Stimulated activated CD4-positive, alpha-beta T cell treated with anti-CD3 and anti-CD28 coated beads, Interleukin-2, amount 100 ng/mL, for 24 hours (primary cell): ENCODE data around the gene UBL3.

Experiments used
- DNase-seq, 2 donors: peaks; one replicate each; pipeline ENCODE4 v3.0.0-alpha.2; 2020

UBL3 gene

GRCh38 chr13:29850213-29850898 lies at the start of gene UBL3:
TSS of gene UBL3 (minus strand) at chr13:29850617. CDS start at chr13:29849538, 1,079 bp downstream.
- peak; percentile 90 to 93 for DNase-seq

DNA sequence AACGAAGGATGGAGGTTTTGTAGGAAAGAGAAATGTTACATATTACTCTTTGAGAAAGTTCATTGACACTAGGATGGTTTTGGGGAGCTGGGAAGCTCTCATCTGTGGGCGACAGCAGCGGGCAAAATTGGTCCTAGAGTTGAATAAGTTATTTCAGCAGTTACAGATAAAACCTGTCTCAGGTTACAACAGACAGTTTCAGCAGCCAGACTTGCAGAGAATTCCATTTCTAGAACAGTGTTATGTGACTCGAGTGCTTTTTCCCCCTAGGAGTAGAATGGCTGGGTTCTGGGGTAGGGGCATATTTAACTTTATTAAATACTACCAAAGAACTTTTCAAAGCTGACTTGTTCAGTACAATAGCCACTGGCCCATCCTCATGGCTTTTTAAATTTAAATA lies 46.7 kb upstream of the UBL3 start:
- DNase-seq = no peak

GRCh38 chr13:29893438-29893837 lies 43.0 kb upstream of the UBL3 start:
- no peak for DNase-seq

- no peak for DNase-seq
Observed at GRCh38 chr13:29892151-29892550, 41.7 kb upstream of the UBL3 start.

DNA sequence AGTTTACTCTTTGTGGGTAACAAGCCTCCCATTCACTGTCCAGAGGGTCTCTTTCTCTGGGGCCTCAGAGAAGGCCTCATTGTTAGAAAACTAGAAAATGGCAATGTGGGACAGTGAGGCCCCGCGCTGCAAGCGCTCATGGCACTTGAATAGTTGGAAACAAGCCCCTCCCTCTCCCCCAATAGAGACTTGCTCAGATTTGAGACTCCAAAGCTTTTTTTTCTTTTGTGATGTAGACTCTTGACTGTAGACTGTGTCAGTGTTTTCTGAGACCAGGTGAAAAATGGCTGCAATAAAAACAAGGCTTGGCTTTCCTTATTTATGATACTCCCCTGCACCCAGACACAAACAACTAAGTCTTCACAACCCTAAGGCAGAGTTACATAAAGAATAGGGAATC lies 38.7 kb upstream of the UBL3 start:
- DNase-seq = no peak

DNA sequence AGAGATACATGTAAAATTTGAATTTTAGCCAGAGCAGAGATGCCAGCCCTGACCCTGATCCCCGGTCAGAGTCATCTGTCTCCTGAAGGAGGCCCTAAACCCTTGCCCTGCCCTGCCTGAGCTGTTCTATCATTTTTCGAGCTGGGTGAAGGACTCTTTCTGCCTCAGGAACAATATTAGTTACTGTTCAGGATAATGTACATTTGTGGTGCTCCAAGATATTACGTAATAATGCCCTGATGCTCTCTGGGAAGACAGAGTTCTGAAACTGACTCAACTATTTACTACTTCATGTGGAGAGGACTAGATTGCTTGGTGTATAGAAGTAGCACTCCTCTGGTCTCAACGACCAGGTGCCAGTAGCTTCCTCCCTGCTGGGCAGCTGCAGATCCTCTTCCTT lies 37.9 kb upstream of the UBL3 start:
- DNase-seq = no peak

DNA sequence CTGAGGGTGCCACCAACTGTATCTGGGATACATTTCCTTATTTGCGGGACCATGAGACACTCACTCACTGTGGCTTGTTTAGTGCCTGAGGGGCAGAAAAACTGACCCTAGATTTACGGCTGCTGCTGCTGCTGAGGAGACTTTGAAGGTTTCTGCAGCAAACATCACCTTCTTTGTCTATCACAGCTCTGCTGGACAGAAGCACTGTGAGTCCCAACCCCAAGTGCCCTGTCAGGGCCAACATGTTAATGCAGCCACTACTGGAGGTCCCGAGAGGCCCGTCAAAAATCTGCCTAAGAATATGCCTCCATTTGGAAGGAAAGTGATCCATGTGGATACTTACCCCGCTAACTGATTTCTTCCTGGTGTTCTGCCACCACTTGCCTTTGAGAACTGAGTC lies 37.3 kb upstream of the UBL3 start:
- no peak for DNase-seq

DNA sequence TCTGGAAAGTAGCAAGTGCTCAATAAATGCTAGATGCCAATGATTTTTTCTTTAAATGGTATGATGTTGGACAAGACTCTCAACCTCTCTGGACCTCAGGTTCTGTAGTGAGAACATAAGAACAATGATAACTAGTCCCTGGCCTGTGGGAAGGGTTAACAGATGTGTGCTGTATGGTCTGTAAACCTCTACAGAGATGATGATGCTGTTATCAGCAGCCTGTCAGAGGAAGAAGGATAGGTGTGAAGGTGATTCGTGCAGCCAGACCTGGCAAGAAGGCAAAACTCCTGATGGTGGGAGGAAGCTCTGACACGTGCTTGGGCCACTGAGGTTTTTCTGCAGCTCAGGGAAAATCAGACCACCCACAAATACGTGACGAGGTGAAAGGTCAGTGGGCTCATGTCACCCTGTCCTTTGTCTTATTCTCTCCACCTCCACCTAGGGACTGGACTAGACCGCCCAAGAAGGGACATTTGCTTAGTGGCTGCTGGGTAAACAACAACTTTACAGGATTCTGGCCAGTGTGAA lies 36.7 kb upstream of the UBL3 start:
- no peak for DNase-seq

DNA sequence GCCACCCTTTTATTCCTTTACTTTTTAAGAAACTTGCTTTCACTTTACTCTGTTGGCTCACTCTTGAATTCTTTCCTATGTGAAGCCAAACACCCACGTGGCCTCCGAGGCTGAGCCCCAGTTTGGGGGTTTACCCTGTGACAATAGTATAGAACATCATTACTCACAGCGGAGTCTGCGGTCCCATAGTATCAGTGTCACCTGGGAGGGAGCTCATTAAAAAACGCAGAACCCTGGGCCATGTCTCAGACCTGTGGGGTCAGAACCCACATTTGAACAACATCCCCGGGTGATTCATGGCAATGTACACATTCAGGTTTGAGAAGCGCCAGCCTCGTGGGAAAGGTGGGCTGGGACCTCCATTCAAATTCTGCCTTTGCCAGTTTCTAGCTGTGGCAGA lies 36.0 kb upstream of the UBL3 start:
- peak; percentile 39 to 50 for DNase-seq

DNA sequence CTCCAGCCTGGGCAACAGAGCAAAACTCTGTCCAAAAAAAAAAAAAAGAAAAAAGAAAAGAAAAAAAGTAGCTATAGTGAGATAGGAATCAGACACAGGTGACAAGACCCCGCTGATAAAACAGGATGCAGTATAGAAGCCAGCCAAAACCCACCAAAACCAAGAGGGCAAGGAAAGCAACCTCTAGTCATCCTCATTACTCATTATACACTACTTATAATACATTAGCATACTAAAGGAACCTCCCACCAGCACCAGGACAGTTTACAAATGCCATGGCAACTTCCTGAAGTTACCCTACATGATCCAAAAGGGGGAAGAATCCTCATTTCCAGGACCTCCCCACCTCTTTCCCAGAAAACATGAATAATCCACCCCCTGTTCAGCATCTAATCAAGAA lies 35.6 kb upstream of the UBL3 start:
- DNase-seq = no peak

- DNase-seq = no peak
Observed at GRCh38 chr13:29884671-29885430, 34.4 kb upstream of the UBL3 start.

DNA sequence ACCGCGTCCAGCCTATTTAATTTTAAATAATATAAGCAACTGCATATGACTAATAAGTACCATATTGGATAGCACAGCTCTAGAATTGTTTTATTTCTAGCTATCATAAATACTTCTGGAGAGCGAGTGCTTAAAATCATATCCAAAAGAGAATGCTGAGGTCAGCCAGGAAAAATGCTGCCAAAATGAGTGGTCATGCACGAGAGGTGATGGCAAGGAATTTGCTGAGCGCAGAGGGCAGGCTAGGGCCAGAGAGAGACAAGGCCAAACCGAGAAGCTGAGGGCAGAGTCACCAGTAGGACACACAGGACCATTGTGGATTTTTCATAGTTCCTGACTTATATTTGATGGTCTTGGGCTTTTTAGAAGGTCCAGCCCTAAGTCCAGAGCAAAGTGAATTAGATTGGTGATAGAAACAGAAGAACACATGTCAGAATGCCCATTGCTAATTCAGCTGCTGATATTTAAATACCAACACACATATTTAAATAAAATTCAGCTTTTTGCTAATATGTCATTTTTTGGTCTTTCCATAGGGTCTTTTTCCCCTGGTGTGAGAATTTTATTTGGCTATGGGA lies 33.6 kb upstream of the UBL3 start:
- DNase-seq = no peak

DNA sequence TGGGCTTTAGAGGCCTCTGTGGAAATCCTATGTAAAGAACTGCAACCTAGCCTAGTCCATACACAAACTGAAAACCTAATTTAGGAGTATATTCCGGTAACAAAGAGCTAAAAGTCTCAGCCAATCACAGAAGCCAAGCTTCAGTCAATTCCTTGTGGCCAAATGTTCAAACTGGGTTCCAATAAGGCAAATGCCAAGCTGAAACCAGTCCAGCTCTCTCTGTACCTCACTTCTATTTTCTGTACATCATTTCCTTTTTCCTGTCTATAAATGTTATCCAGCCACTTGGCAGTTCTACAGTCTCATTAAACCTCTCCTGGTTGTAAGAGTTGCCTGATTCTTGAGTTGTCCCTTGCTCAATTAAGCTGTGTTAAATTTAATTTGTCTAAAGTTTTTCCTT lies 31.7 kb upstream of the UBL3 start:
- no peak for DNase-seq

GRCh38 chr13:29878101-29878500 lies 27.7 kb upstream of the UBL3 start:
- no peak for DNase-seq

DNA sequence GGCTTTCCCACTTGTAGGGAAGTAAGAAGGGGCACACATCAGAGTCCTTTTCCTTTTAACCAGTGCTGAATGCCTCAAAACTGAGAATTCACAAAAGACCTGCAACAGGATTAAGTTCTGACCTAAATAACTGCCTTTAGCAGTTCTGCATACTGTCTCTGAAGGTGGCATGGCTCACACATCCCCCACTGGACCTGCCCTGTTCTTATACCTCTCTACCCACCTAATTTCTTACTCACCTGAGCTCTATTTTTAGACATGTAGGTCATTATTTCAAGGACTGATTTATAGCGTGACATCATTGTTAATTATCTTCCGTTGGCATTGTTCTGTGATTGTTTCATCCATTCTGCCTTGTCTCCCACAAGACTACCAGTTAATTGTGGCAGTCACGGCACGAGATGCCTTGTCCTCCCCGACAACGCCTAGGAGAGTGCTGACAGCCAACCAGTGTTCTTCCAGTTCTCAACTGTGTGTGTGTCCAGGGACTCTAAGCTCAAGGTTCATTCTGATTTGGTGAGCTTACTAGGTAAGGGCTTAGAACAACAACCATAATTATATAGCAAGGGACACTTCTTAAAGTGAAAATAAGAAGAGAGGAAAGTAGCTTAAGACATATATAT lies 27.1 kb upstream of the UBL3 start:
- no peak for DNase-seq

- no peak for DNase-seq
Observed at GRCh38 chr13:29875646-29876045, 25.2 kb upstream of the UBL3 start.

DNA sequence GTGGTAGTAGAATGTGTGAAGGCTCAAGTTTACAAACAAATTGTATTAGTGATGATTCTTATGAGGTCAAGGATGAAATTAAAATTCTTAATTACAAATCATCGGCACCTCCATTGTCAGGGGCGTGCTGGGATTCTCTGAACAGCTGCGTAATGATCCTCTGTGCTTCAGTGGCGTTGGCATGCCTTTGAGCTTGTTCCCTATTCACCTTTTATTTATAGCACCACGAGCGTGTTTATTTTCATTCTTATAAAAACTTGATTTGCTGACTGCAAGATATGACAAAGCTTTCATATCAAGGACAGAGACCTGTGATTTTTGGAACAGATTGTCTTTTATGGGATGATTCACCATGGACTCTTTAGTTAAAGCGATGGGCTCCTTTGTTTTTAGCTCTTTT lies 18.2 kb upstream of the UBL3 start:
- DNase-seq = no peak

- no peak for DNase-seq
Observed at GRCh38 chr13:29865934-29866333, 15.5 kb upstream of the UBL3 start.

DNA sequence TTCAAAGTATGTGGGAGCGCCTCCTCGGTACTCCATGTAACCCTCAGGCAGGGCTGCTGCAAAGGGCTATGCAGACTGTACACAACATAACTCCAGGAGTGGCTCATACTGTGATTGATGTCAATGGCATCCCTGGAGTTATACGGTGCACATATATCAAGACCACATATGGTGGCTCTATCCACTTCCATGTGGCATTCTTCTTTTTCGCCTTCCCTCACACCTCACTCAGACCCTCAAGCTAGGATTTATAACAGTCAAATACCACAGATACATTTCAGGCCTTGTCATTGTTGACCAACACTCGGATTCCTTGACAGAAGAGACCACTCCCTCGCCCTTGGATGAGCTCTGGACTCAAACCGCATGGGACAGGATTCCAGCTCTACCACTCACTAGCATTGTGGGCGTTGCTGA lies 11.3 kb upstream of the UBL3 start:
- no peak for DNase-seq

DNA sequence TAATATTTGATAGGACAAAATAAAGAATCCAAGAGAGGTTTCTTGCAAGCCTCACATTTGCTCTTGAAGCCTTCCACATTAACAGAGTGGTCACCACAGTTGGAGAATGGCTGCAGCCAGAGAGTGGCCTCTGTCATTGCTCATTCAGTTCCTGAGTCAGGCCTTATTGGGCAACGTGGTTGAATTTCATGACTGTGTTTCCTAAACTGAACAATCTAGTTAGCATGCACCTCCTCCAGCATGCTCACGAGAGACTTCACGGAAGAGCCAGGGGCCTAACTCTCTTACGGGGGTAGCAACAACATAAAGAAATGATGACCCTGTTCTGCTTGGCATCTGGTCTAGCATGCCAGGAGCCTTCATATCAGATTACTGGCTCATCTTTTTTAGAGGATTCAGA lies 9.6 kb upstream of the UBL3 start:
- DNase-seq = no peak

DNA sequence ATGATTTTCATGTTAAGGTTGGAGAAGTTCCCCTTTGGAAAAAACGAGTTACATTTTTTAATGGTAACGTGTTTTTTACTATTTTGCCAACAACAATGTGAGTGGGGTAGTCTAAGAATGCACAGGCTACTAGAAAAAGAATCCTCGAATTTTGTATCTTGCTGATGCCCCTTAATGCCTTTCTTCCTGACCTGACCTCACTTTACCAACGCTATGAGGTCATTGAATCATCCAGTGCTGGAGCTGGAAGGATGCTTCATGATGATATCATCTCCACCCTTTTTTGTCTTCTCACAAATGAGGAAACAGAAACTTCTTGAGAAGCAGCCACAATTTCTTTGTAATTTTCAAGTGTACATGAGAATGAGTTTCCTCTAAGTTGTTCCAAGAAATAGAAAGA lies 8.2 kb upstream of the UBL3 start:
- no peak for DNase-seq

- no peak for DNase-seq
Observed at GRCh38 chr13:29858231-29858630, 7.8 kb upstream of the UBL3 start.

- DNase-seq = no peak
Observed at GRCh38 chr13:29857085-29857484, 6.7 kb upstream of the UBL3 start.

- no peak for DNase-seq
Observed at GRCh38 chr13:29856426-29856825, 6.0 kb upstream of the UBL3 start.
